Colon (tissue), 2 donors: ENCODE measurements around the gene KIF4A.

Experiments used
- FAIRE-seq: peaks from 2 replicates; lab custom pipeline; 2012; peaks lifted over from hg19 to GRCh38; lab: Jason Lieb, UNC
- donor health status: control.
- donor health status: control.

Gene KIF4A

GRCh38 chrX:70444326-70444945, 154.5 kb downstream of the KIF4A start, which contains the start of gene DLG3:
DLG3 (plus strand) TSS chrX:70444835; CDS start chrX:70445202, 367 bp downstream.
- FAIRE-seq: no peak

GRCh38 chrX:70444946-70445656, 155.2 kb downstream of the KIF4A start:
- no peak for FAIRE-seq

- no peak for FAIRE-seq
Measured at GRCh38 chrX:70445951-70446350, 156.0 kb downstream of the KIF4A start.

- FAIRE-seq: no peak
Measured at GRCh38 chrX:70446380-70447350, 156.8 kb downstream of the KIF4A start.

GRCh38 chrX:70449457-70449966, 159.6 kb downstream of the KIF4A start:
- FAIRE-seq: no peak

GRCh38 chrX:70452143-70452733, 162.3 kb downstream of the KIF4A start:
- FAIRE-seq: no peak

- no peak for FAIRE-seq
Measured at GRCh38 chrX:70453024-70453618, 163.2 kb downstream of the KIF4A start.

DNA sequence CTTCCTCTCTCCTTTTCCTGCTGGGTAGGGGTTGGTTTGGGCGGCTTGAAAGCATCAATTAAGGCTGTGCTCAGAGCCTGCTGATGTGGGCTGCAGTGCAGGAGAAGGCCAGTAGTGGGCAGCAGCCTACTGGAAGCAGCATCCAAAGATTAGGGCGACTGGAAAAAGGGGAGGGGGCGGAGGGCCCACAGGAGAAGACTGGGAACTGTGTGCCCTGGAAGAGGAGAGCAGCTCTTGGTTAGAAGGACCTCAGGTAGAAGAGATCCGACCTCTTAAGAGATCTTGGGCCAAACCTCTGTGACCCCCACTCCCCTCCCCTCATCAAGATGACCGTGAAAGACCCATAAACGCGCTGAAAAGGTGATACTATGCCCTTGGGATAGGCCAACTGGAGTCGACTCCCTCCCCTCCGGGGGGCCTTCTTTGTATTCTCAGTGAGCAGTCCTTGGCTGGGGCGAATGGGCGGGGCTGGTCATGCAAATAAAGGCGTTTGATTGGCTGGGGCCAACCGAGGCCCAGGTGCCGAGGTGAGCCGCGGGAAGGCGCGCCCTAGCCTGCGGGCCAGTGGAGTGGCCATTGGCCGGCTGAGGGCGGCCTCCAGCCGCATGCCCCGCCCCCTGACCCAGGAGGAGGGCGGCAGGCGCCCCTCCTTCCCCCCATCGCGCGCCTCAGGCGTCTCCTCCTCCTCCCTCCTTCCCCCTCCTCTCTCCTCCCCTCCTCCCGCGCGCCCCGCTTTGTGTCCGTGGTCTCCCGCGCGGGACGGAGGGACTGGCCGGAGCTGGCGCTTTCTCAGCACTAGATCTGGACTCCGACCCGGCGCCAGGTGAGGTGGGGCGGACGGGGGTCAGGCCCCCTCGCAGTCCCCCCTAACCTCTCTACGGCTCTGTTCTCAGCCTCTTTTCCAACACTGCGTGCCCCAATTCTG, 164.8 kb downstream of the KIF4A start:
- peak; percentile 55 for FAIRE-seq

DNA sequence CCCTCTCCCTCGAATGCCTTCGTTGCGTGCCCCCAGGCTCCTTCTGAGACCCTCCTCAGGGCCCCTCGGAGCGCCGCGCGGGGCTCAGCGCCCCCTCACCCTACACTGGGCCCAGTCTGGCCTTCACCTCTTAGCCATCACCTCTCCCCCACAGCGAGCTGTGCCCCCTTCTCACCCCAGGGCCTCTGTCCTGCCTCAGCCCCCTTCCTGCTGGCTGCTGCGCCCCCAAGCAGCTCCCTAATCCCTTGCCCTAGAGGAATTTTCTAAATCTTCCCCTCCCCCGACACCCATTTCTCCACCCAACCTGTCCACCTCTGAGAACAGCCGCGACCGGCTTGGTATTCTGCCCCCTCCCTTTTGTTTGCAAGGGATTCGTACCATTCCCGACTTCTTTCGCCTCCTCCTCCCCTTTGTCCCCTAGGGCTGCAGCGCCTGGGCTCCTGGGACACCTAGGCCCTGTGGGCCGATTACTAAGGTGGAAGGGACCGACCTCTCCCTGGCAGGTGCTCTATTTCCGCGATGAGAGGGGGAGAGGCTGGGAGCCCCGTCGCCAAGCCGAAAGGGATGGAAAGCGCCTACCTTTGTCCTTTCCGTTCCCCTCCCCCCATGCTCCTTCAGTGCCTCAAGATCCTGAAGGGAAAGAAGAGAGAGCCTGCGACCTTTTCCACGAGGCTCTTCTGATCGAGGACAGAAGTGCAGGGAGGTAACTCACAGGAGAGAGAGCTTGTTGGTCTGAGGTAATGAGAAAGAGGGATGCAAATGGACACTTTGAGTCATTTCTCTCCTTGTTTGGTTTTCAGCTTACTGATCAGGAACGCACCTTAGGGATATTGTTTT, 165.7 kb downstream of the KIF4A start:
- FAIRE-seq: no peak

DNA sequence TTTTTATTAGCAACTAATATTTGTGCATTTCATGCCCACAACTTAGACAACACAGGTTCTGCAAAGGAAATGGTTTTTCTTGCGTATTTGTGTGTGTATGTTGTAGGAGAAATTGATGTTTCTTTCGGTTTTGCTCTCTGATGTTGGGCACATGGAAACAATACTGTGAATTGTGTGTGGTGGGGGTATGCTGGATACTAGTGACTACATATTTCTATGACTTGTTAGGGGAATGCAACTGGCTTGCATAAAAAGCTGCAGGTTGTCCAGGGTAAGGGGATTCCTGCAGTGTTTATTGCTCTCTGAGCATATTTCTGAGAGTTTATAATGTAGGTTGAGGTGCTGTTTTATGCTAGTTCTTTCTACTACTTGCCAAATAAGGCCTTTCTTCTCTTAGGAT, 166.4 kb downstream of the KIF4A start:
- no peak for FAIRE-seq

DNA sequence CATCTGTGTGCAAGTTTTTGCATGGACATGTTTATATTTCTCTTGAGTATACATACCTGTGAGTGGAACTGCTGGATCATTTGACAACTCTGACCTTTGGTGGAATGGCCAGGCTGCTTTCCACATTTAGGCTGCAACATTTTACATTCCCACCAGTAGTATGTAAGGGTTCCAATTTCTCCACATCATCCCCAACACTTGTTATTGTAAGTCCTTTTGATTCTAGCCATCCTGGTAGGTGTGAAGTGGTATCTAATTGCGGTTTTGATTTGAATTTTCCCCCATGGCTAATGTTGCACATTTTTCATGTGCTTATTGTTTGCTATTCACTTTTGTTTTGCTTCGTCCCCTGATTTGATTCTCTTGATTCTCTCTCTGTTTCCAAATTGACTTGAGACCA, 171.1 kb downstream of the KIF4A start:
- FAIRE-seq: no peak

DNA sequence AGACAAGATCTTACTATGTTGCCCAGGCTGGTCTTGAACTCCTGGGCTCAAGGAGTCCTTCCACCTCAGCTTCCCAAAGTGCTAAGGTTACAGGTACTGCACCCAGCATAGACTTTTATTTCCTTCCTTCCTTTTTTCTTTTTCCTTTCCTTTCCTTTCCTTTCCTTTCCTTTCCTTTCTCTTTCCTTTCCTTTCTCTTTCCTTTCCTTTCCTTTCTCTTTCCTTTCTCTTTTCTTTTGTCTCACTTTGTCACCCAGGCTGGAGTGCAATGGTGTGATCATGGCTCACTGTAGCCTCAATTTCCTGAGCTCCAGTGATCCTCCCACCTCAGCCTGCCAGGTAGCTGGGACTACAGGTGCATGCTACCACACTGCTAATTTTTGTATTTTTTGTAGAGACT, 174.1 kb downstream of the KIF4A start:
- FAIRE-seq: no peak

GRCh38 chrX:70466968-70467367, 177.1 kb downstream of the KIF4A start:
- FAIRE-seq: no peak

GRCh38 chrX:70468709-70469108, 178.8 kb downstream of the KIF4A start:
- no peak for FAIRE-seq
